Fibroblast of skin of left quadriceps (primary cell): Measurements from ENCODE around the gene MEI1.

Experiments used
- DNase-seq, 2 experiments: peaks; one replicate each; pipeline ENCODE4 v3.0.0-alpha.2; 2013; ENCODE audit warnings: low read depth in 2 of 2

The MEI1 gene

GRCh38 chr22:41840216-41840615, 140.9 kb downstream of the MEI1 start:
- no peak for DNase-seq

- DNase-seq: no peak
Measured at GRCh38 chr22:41841085-41841712, 141.9 kb downstream of the MEI1 start.

- no peak for DNase-seq
Measured at GRCh38 chr22:41842996-41843970, 144.0 kb downstream of the MEI1 start.

GRCh38 chr22:41844036-41844435, 144.7 kb downstream of the MEI1 start:
- no peak for DNase-seq

GRCh38 chr22:41844513-41844912, 145.2 kb downstream of the MEI1 start:
- DNase-seq: no peak

GRCh38 chr22:41845380-41846267, 146.3 kb downstream of the MEI1 start:
- no peak for DNase-seq

GRCh38 chr22:41846268-41846987, 147.1 kb downstream of the MEI1 start:
- DNase-seq: no peak

GRCh38 chr22:41847300-41847699, 148.0 kb downstream of the MEI1 start:
- no peak for DNase-seq

- no peak for DNase-seq
Measured at GRCh38 chr22:41848468-41848867, 149.2 kb downstream of the MEI1 start.
